Esophagus squamous epithelium (tissue), 4 donors: ENCODE measurements around the gene NCAPH2.

Experiments used
- POLR2A ChIP-seq, 4 donors: fragments of 450-650 bp; IDR thresholded peaks; one replicate each; pipeline ENCODE4 v1.6.1; 2017; ENCODE audit warnings: antibody characterized with exemption in 4 of 4, mild to moderate bottlenecking in 4 of 4, moderate library complexity in 3 of 4
- TF ChIP-seq, protein P1 (sequence below), 6 experiments: fragments of 450-650 bp in 4 of 6; fragments of 200-600 bp in 2 of 6; sonication (generic) in 2 of 6; IDR thresholded peaks; one replicate each; pipeline ENCODE4 v1.5.1; 2016 to 2019; ENCODE audit warnings: antibody characterized with exemption in 6 of 6, mild to moderate bottlenecking in 4 of 6, moderate library complexity in 4 of 6

DNA sequence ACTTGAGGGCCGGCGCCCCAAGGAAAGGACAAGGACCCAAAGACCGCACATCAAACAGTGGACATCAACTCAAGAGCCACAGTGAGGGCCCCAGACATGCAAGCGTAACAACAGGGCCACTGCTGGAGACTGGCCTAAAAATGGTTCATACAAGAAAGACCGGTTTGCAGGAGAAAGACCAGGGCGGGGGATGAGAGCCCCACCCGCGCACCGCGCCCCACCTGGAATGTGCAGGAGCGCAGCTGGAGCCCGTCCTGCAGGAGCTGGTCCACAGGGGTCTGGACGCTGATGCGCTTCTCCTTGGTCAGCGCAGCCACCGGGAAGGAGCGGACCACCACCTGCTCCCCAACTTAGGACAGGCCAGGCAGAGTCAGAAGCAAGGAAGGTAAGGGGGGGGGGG is 47.1 kb upstream of the NCAPH2 start:
- TF ChIP-seq, protein P1, sequence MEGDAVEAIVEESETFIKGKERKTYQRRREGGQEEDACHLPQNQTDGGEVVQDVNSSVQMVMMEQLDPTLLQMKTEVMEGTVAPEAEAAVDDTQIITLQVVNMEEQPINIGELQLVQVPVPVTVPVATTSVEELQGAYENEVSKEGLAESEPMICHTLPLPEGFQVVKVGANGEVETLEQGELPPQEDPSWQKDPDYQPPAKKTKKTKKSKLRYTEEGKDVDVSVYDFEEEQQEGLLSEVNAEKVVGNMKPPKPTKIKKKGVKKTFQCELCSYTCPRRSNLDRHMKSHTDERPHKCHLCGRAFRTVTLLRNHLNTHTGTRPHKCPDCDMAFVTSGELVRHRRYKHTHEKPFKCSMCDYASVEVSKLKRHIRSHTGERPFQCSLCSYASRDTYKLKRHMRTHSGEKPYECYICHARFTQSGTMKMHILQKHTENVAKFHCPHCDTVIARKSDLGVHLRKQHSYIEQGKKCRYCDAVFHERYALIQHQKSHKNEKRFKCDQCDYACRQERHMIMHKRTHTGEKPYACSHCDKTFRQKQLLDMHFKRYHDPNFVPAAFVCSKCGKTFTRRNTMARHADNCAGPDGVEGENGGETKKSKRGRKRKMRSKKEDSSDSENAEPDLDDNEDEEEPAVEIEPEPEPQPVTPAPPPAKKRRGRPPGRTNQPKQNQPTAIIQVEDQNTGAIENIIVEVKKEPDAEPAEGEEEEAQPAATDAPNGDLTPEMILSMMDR (IDR thresholded peaks at IDR 0.05) = no peak
- no peak for TF ChIP-seq POLR2A (IDR thresholded peaks at IDR 0.05)
